Endodermal cell (in vitro differentiated cells): ENCODE data around the gene PLXNB2. TPM values are rescaled to one million over a fixed set of nuclear protein-coding genes. Genes with fewer than 3 reads are reported as not detected.

Experiments used
- DNase-seq: peaks from one replicate; pipeline ENCODE4 v3.0.0-alpha.2; 2017
- H3K27ac ChIP-seq: 2 replicates; pipeline ENCODE4 v1.5.1; 2013; ENCODE audit warnings: mild to moderate bottlenecking, low read depth, low read length, moderate library complexity
- H3K27me3 ChIP-seq: 2 replicates; pipeline ENCODE4 v1.6.1; 2013; ENCODE audit warnings: mild to moderate bottlenecking, low read length, moderate library complexity; ENCODE audit not compliant: insufficient read depth, control insufficient read depth, poor library complexity, severe bottlenecking
- H3K36me3 ChIP-seq: 2 replicates; pipeline ENCODE4 v1.7.0; 2013; ENCODE audit warnings: mild to moderate bottlenecking, low read length, moderate library complexity; ENCODE audit not compliant: control insufficient read depth, insufficient read depth
- H3K4me1 ChIP-seq: one replicate; pipeline ENCODE4 v1.7.0; 2013; ENCODE audit warnings: low read length; ENCODE audit not compliant: control insufficient read depth, insufficient read depth
- H3K4me3 ChIP-seq: 2 replicates; pipeline ENCODE4 v1.5.1; 2013; ENCODE audit warnings: mild to moderate bottlenecking, low read length, moderate library complexity
- H3K9ac ChIP-seq: 2 replicates; pipeline ENCODE4 v1.6.1; 2013; ENCODE audit warnings: mild to moderate bottlenecking, low read length, moderate library complexity; ENCODE audit not compliant: poor library complexity, severe bottlenecking; ENCODE audit errors: extremely low read depth
- H3K9me3 ChIP-seq: 2 replicates; pipeline ENCODE4 v1.6.1; 2013; ENCODE audit warnings: mild to moderate bottlenecking, low read length, moderate library complexity; ENCODE audit not compliant: control insufficient read depth
- H3K27ac Mint-ChIP-seq: 2 replicates; pipeline ENCODE4 v1.8.0; 2020; ENCODE audit warnings: mixed read lengths
- H3K27me3 Mint-ChIP-seq: 2 replicates; pipeline ENCODE4 v1.8.0; 2021; ENCODE audit warnings: mild to moderate bottlenecking, mixed read lengths; ENCODE audit not compliant: insufficient read depth
- H3K36me3 Mint-ChIP-seq: 2 replicates; pipeline ENCODE4 v1.8.0; 2020; ENCODE audit warnings: low read depth, mixed read lengths
- H3K4me1 Mint-ChIP-seq: 2 replicates; pipeline ENCODE4 v1.8.0; 2020; ENCODE audit warnings: mixed read lengths
- H3K4me3 Mint-ChIP-seq: 2 replicates; pipeline ENCODE4 v1.8.0; 2020; ENCODE audit warnings: mild to moderate bottlenecking, moderate library complexity, mixed read lengths
- H3K9me3 Mint-ChIP-seq: 2 replicates; pipeline ENCODE4 v1.8.0; 2020; ENCODE audit warnings: mild to moderate bottlenecking, mixed read lengths
- CTCF ChIP-seq: fragments of 200-600 bp; sonication (generic); conservative IDR thresholded peaks from 2 replicates; pipeline ENCODE4 v1.5.0; 2021; ENCODE audit warnings: antibody characterized with exemption, mild to moderate bottlenecking
- WGBS, 2 experiments: methylation state at CpG; one replicate each; pipeline versions ENCODE4 v1.1.5 to v1.1.7; 2013; ENCODE audit warnings: missing lambda C conversion rate in 2 of 2, mixed read lengths in 1 of 2; ENCODE audit not compliant: insufficient coverage in 1 of 2, insufficient read length in 1 of 2; 5-methylcytosine and 5-hydroxymethylcytosine counted together
- total RNA-seq, 2 donors: library from RNA; stranded (reverse); fragmentation: NEBNext Ultra II Directional in 1 of 2; extraction: Animal tissue kit (Norgen Biotek cat#: 25700) in 1 of 2; gene quantifications; 2 replicates in 1 of 2; 3 replicates in 1 of 2; pipeline ENCODE4 v1.2.1, GENCODE V29; 2021

The PLXNB2 gene
- total RNA-seq, 2 donors from 2014 or later: 94.7 to 97.7 TPM

- H3K27ac Mint-ChIP-seq: no peak overlapping the region
- peaks cover 3% of the 10 kb centered on the region for H3K4me1 Mint-ChIP-seq
- Histone ChIP-seq H3K4me3 (no peak overlapping the region), H3K27me3 (no peaks in the 10 kb centered on the region), H3K4me1 (no peaks in the 10 kb centered on the region), H3K9ac (no peak overlapping the region), H3K27ac (no peak overlapping the region), H3K36me3 (no peaks in the 10 kb centered on the region), H3K9me3 (no peaks in the 10 kb centered on the region)
- no peak overlapping the region for H3K4me3 Mint-ChIP-seq
- no peaks in the 10 kb centered on the region for H3K36me3 Mint-ChIP-seq
- H3K9me3 Mint-ChIP-seq: no peaks in the 10 kb centered on the region
- peaks cover 1% of the 10 kb centered on the region for H3K27me3 Mint-ChIP-seq
- DNase-seq: no peak
- TF ChIP-seq CTCF: no peak
- WGBS, 2 experiments: 88 to 98% methylated on average over 8 to 9 of the region's 9 CpGs
Measured at GRCh38 chr22:50317178-50317577, 9.7 kb upstream of the PLXNB2 start.

GRCh38 chr22:50316114-50317065, 8.9 kb upstream of the PLXNB2 start:
- Mint-ChIP-seq H3K4me3 (no peak overlapping the region), H3K4me1 (peaks cover 3% of the 10 kb centered on the region), H3K27ac (no peak overlapping the region), H3K27me3 (peaks cover 1% of the 10 kb centered on the region), H3K36me3 (no peaks in the 10 kb centered on the region), H3K9me3 (no peaks in the 10 kb centered on the region)
- no peak overlapping the region for H3K4me3 ChIP-seq
- H3K4me1 ChIP-seq: no peaks in the 10 kb centered on the region
- DNase-seq: no peak
- no peak overlapping the region for H3K9ac ChIP-seq
- H3K9me3 ChIP-seq: no peaks in the 10 kb centered on the region
- H3K36me3 ChIP-seq: no peaks in the 10 kb centered on the region
- no peak for TF ChIP-seq CTCF
- no peak overlapping the region for H3K27ac ChIP-seq
- WGBS, 2 experiments: 91 to 92% methylated on average over 24 to 28 of the region's 45 CpGs
- H3K27me3 ChIP-seq: no peaks in the 10 kb centered on the region

- Histone ChIP-seq H3K9ac (no peak overlapping the region), H3K27me3 (no peaks in the 10 kb centered on the region), H3K27ac (no peak overlapping the region), H3K9me3 (no peaks in the 10 kb centered on the region), H3K36me3 (no peaks in the 10 kb centered on the region), H3K4me1 (no peaks in the 10 kb centered on the region), H3K4me3 (no peak overlapping the region)
- peaks cover 3% of the 10 kb centered on the region for H3K4me1 Mint-ChIP-seq
- H3K4me3 Mint-ChIP-seq: no peak overlapping the region
- H3K9me3 Mint-ChIP-seq: no peaks in the 10 kb centered on the region
- WGBS, 2 experiments: 95 to 96% methylated on average over 5 to 18 of the region's 18 CpGs
- no peak overlapping the region for H3K27ac Mint-ChIP-seq
- H3K27me3 Mint-ChIP-seq: peaks cover 1% of the 10 kb centered on the region
- DNase-seq: no peak
- no peak for TF ChIP-seq CTCF
- no peaks in the 10 kb centered on the region for H3K36me3 Mint-ChIP-seq
Measured at GRCh38 chr22:50315289-50316113, 8.1 kb upstream of the PLXNB2 start.
